Measurements from ENCODE around the gene EDEM3. TPM values are rescaled to one million over a fixed set of nuclear protein-coding genes. Genes with fewer than 3 reads are reported as not detected.

The EDEM3 gene
- total RNA-seq, 3 donors from 2014 or later (not counting 1 experiment from before 2014, with no cell fraction given): 8.9 to 15.4 (median 15.1) TPM

DNA sequence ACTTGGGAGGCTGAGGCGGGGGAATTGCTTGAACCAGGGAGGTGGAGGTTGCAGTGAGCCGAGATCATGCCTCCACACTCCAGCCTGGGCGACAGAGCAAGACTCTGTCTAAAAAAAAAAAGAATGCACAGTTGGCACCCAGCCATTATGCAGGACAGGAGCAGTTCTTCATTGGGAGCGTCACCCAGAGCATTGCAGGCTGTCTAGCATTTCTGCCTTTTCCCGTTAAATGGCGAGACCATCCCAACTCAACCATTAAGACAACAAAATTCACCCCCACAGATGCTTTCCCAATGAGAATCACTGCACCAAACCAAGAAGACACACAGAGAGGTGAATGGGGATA is 105.8 kb downstream of the EDEM3 start:
- Histone ChIP-seq H3K9me3 (ENCODE audit: control insufficient read depth, insufficient read depth, low read length) (no peaks in the 10 kb centered on the region), H3K27ac (ENCODE audit: low read length) (no peak overlapping the region), H3K4me1 (ENCODE audit: control insufficient read depth, insufficient read depth, low read length) (no peaks in the 10 kb centered on the region), H3K27me3 (ENCODE audit: control insufficient read depth, insufficient read depth, low read length) (no peaks in the 10 kb centered on the region), H3K36me3 (ENCODE audit: control insufficient read depth, insufficient read depth, low read length) (no peaks in the 10 kb centered on the region), H3K4me3 (ENCODE audit: low read length) (no peak overlapping the region)
- intact Hi-C loops (cut with micrococcal nuclease): no loop called here
- Mint-ChIP-seq H3K9me3 (peaks cover 0 to 2% of the 10 kb centered on the region in 2 donors), H3K4me3 (no peak overlapping the region), H3K27ac (no peak overlapping the region), H3K36me3 (no peaks in the 10 kb centered on the region), H3K4me1 (no peaks in the 10 kb centered on the region), H3K27me3 (ENCODE audit: low read depth in 2 of 2) (peaks cover 0 to 7% of the 10 kb centered on the region in 2 donors)
- ATAC-seq (no peak), DNase-seq (no peak)
- no peak for TF ChIP-seq CTCF (IDR thresholded peaks at IDR 0.05)
- 93% methylated on average over 6 of the region's 6 CpGs for WGBS (ENCODE audit: insufficient coverage)

DNA sequence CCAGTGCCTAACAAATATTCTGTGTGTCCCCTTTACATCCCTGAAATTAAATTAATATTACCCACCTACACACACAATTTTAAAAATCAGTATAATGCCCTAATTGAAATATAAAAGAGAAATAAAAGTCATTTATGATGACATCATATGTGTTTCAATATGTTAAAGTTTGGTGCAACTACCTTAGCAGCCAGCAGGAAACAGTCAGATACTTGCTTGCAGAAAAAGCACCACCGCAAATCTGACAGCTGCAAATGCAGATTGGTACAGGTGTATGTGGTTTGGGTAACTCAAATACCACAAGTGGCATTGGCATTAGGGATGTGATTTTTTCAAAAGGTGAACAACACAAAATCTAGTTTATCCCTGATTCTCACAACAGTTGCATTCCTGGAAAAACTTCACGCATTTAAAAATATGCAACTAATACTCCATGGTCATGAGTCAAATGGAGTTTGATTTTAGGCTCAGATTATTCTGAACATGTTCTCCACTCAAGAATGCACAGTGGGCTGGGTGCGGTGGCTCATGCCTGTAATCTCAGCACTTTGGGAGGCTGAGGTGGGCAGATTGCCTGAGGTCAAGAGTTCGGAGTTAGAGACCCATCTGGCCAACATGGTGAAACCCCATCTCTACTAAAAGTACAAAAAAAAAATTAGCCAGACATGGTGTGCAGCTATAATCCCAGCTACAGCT is 106.3 kb downstream of the EDEM3 start:
- Mint-ChIP-seq H3K4me1 (no peaks in the 10 kb centered on the region), H3K4me3 (no peak overlapping the region), H3K9me3 (peaks cover 0 to 2% of the 10 kb centered on the region in 2 donors), H3K27ac (no peak overlapping the region), H3K27me3 (ENCODE audit: low read depth in 2 of 2) (peaks cover 0 to 7% of the 10 kb centered on the region in 2 donors), H3K36me3 (no peaks in the 10 kb centered on the region)
- WGBS (ENCODE audit: insufficient coverage): 93% methylated on average over 4 of the region's 4 CpGs
- no peak overlapping the region for H3K27ac ChIP-seq (ENCODE audit: low read length)
- no peak for TF ChIP-seq CTCF (IDR thresholded peaks at IDR 0.05)
- no peak overlapping the region for H3K4me3 ChIP-seq (ENCODE audit: low read length)
- ATAC-seq (no peak), DNase-seq (no peak)
- H3K9me3 ChIP-seq (ENCODE audit: control insufficient read depth, insufficient read depth, low read length): no peaks in the 10 kb centered on the region
- H3K27me3 ChIP-seq (ENCODE audit: control insufficient read depth, insufficient read depth, low read length): no peaks in the 10 kb centered on the region
- H3K4me1 ChIP-seq (ENCODE audit: control insufficient read depth, insufficient read depth, low read length): no peaks in the 10 kb centered on the region
- intact Hi-C loops (cut with micrococcal nuclease): no loop called here
- no peaks in the 10 kb centered on the region for H3K36me3 ChIP-seq (ENCODE audit: control insufficient read depth, insufficient read depth, low read length)

GRCh38 chr1:184647471-184647870 is 107.2 kb downstream of the EDEM3 start:
- Histone ChIP-seq H3K4me1 (ENCODE audit: control insufficient read depth, insufficient read depth, low read length) (no peaks in the 10 kb centered on the region), H3K27me3 (ENCODE audit: control insufficient read depth, insufficient read depth, low read length) (no peaks in the 10 kb centered on the region), H3K36me3 (ENCODE audit: control insufficient read depth, insufficient read depth, low read length) (no peaks in the 10 kb centered on the region), H3K4me3 (ENCODE audit: low read length) (no peak overlapping the region), H3K9me3 (ENCODE audit: control insufficient read depth, insufficient read depth, low read length) (no peaks in the 10 kb centered on the region), H3K27ac (ENCODE audit: low read length) (no peak overlapping the region)
- Mint-ChIP-seq H3K4me3 (no peak overlapping the region), H3K4me1 (no peaks in the 10 kb centered on the region), H3K9me3 (peaks cover 0 to 2% of the 10 kb centered on the region in 2 donors), H3K36me3 (no peaks in the 10 kb centered on the region), H3K27me3 (ENCODE audit: low read depth in 2 of 2) (peaks cover 0 to 7% of the 10 kb centered on the region in 2 donors), H3K27ac (no peak overlapping the region)
- DNase-seq: no peak
- TF ChIP-seq CTCF (IDR thresholded peaks at IDR 0.05): no peak
- ATAC-seq: no peak
- 92% methylated on average over 4 of the region's 4 CpGs for WGBS (ENCODE audit: insufficient coverage)
- intact Hi-C loops (cut with micrococcal nuclease): no loop called here

DNA sequence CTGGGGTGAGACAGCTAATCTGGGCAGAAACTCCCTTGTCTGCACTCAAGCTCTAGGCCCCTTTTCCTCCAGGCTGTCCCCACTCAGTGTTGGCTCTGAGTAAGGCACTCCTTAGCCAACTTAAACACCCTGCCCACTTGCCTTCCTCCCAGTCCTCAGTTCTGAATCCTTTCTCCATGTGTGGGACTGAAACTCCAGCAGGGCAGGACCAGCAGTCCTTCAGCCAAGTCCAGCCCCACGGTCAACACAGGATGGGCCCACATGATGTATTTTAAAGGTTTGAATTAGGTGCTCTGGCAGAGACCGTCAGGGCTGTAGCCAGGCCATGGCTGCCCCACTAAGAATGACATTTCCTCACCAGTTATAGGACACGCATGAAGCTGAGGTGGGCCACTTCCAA is 107.8 kb downstream of the EDEM3 start:
- Histone ChIP-seq H3K4me3 (ENCODE audit: low read length) (no peak overlapping the region), H3K4me1 (ENCODE audit: control insufficient read depth, insufficient read depth, low read length) (no peaks in the 10 kb centered on the region), H3K9me3 (ENCODE audit: control insufficient read depth, insufficient read depth, low read length) (no peaks in the 10 kb centered on the region), H3K27me3 (ENCODE audit: control insufficient read depth, insufficient read depth, low read length) (no peaks in the 10 kb centered on the region), H3K36me3 (ENCODE audit: control insufficient read depth, insufficient read depth, low read length) (no peaks in the 10 kb centered on the region), H3K27ac (ENCODE audit: low read length) (no peak overlapping the region)
- WGBS (ENCODE audit: insufficient coverage): 94% methylated on average over 3 of the region's 3 CpGs
- Mint-ChIP-seq H3K27me3 (ENCODE audit: low read depth in 2 of 2) (peaks cover 0 to 7% of the 10 kb centered on the region in 2 donors), H3K4me1 (no peaks in the 10 kb centered on the region), H3K4me3 (no peak overlapping the region), H3K36me3 (no peaks in the 10 kb centered on the region), H3K27ac (no peak overlapping the region), H3K9me3 (peaks cover 0 to 2% of the 10 kb centered on the region in 2 donors)
- TF ChIP-seq CTCF (IDR thresholded peaks at IDR 0.05): no peak
- intact Hi-C loops (cut with micrococcal nuclease): no loop called here
- DNase-seq: no peak
- ATAC-seq: no peak

Measured in natural killer cell (primary cell).